ENCODE data around the gene PRPF38A.

- no peak for TF ChIP-seq TCF7 (CRISPR knock-in tag; IDR thresholded peaks at IDR 0.05; ENCODE audit: low read depth)
- TF ChIP-seq CTCF (IDR thresholded peaks at IDR 0.05) = no peak
- no peak for TF ChIP-seq CREB1 (CRISPR knock-in tag; IDR thresholded peaks at IDR 0.05)
- no peak for TF ChIP-seq E2F4 (CRISPR knock-in tag; IDR thresholded peaks at IDR 0.05; ENCODE audit: borderline replicate concordance, low read depth)
- no peak for TF ChIP-seq JUN (CRISPR knock-in tag; IDR thresholded peaks at IDR 0.05)
- no peak for TF ChIP-seq TEAD4 (CRISPR knock-in tag; IDR thresholded peaks at IDR 0.05)
- TF ChIP-seq FOXJ3 (CRISPR knock-in tag; IDR thresholded peaks at IDR 0.05; ENCODE audit: borderline replicate concordance) = no peak
- no peak for TF ChIP-seq ELF4 (CRISPR knock-in tag; IDR thresholded peaks at IDR 0.05; ENCODE audit: low read depth)
- no peak for TF ChIP-seq STAT6 (CRISPR knock-in tag; conservative IDR thresholded peaks at IDR 0.05; ENCODE audit: low read depth)
- TF ChIP-seq KAT7 (CRISPR knock-in tag; IDR thresholded peaks at IDR 0.05; ENCODE audit: borderline replicate concordance) = no peak
- no peak for TF ChIP-seq MAX (CRISPR knock-in tag; IDR thresholded peaks at IDR 0.05)
- no peak for TF ChIP-seq AFF4 (CRISPR knock-in tag; IDR thresholded peaks at IDR 0.05; ENCODE audit: borderline replicate concordance)
- no peak for TF ChIP-seq NFYB (CRISPR knock-in tag; conservative IDR thresholded peaks at IDR 0.05; ENCODE audit: low read depth)
- no peak for TF ChIP-seq ZNF396 (CRISPR knock-in tag; IDR thresholded peaks at IDR 0.05; ENCODE audit: borderline replicate concordance)
Observed at GRCh38 chr1:52461821-52462220, 57.4 kb downstream of the PRPF38A start.
